Transverse colon (tissue), 4 donors: ENCODE measurements around the gene FSD1. TPM values are rescaled to one million over a fixed set of nuclear protein-coding genes. Genes with fewer than 3 reads are reported as not detected.
"Not testable (repeated sequence)": the region's sequence is repeated elsewhere in the genome, so short reads cannot be mapped to it uniquely, and the experiment has no call there.

Experiments used
- DNase-seq: peaks from one replicate; pipeline ENCODE4 v3.0.0-alpha.2; 2019
- H3K27ac ChIP-seq, 4 donors: fragments of 200-600 bp; sonication (generic); 2 replicates each; pipeline ENCODE4 v1.5.1; 2016 to 2018; ENCODE audit warnings: inconsistent platforms in 4 of 4
- H3K27me3 ChIP-seq: fragments of 200-600 bp; sonication (generic); 2 replicates; pipeline ENCODE4 v1.5.1; 2017; ENCODE audit warnings: inconsistent platforms
- H3K36me3 ChIP-seq, 4 donors: fragments of 200-600 bp; sonication (generic); 2 replicates each; pipeline ENCODE4 v1.5.1; 2017 to 2019; ENCODE audit warnings: inconsistent platforms in 4 of 4
- H3K4me1 ChIP-seq, 4 donors: fragments of 200-600 bp; sonication (generic); 2 replicates each; pipeline ENCODE4 v1.5.1; 2017 to 2020; ENCODE audit warnings: inconsistent platforms in 4 of 4
- H3K4me3 ChIP-seq, 4 donors: fragments of 200-600 bp; sonication (generic); 1 replicate in 1 of 4; 2 replicates in 3 of 4; pipeline versions ENCODE4 v1.5.1 to v1.6.1; 2017 to 2019; ENCODE audit warnings: inconsistent platforms in 4 of 4
- H3K9me3 ChIP-seq, 2 donors: fragments of 200-600 bp; sonication (generic); 2 replicates each; pipeline ENCODE4 v1.5.1; 2017 to 2019; ENCODE audit warnings: inconsistent platforms in 2 of 2
- EP300 ChIP-seq: sonication (generic); formaldehyde crosslinking; IDR thresholded peaks from one replicate; pipeline ENCODE4 v1.6.1; 2017; ENCODE audit warnings: antibody characterized with exemption, low read depth
- POLR2A ChIP-seq: fragments of 450-650 bp; IDR thresholded peaks from one replicate; pipeline ENCODE4 v1.6.1; 2016; ENCODE audit warnings: antibody characterized with exemption, mild to moderate bottlenecking, moderate library complexity
- POLR2AphosphoS5 ChIP-seq, 3 donors: sonication (generic); formaldehyde crosslinking; IDR thresholded peaks; one replicate each; pipeline ENCODE4 v1.6.1; 2016; ENCODE audit warnings: antibody characterized with exemption in 3 of 3
- WGBS, 2 donors: methylation state at CpG; one replicate each; pipeline ENCODE4 v1.1.5; 2018; ENCODE audit warnings: low coverage in 1 of 2; 5-methylcytosine and 5-hydroxymethylcytosine counted together
- in situ Hi-C, 4 donors: fragments of 200-750 bp; cut with MboI; loops; one replicate each; pipeline versions ENCODE4 v1.15.0 to v1.15.1; 2017; ENCODE audit warnings: low sequenced_read_pairs in 3 of 4, low pct_ligation_motif_present in 1 of 4, low pct_unique_long_range_greater_than_20kb in 1 of 4
- intact Hi-C: fragments of 100-400 bp; cut with DNase I; formaldehyde crosslinking; loops from one replicate; pipeline ENCODE4 v1.15.1; 2023; ENCODE audit warnings: low total_unique reads
- total RNA-seq, 4 donors: library from RNA; depleted of rRNA; stranded (reverse); fragments of >200 nt; gene quantifications; one replicate each; pipeline ENCODE4 v1.1.0, GENCODE V29; 2016
- TF ChIP-seq, protein P1 (sequence below), 5 experiments: fragments of 200-600 bp in 3 of 5; fragments of 450-650 bp in 2 of 5; sonication (generic) in 3 of 5; IDR thresholded peaks; 1 replicate in 2 of 5; 2 replicates in 3 of 5; pipeline ENCODE4 v1.5.1; 2016 to 2017; ENCODE audit warnings: antibody characterized with exemption in 5 of 5, inconsistent platforms in 3 of 5, mild to moderate bottlenecking in 2 of 5, moderate library complexity in 1 of 5

Gene FSD1
- total RNA-seq, 4 donors from 2014 or later: 0.68 to 2.9 (median 1.5) TPM; not detected in 1

DNA sequence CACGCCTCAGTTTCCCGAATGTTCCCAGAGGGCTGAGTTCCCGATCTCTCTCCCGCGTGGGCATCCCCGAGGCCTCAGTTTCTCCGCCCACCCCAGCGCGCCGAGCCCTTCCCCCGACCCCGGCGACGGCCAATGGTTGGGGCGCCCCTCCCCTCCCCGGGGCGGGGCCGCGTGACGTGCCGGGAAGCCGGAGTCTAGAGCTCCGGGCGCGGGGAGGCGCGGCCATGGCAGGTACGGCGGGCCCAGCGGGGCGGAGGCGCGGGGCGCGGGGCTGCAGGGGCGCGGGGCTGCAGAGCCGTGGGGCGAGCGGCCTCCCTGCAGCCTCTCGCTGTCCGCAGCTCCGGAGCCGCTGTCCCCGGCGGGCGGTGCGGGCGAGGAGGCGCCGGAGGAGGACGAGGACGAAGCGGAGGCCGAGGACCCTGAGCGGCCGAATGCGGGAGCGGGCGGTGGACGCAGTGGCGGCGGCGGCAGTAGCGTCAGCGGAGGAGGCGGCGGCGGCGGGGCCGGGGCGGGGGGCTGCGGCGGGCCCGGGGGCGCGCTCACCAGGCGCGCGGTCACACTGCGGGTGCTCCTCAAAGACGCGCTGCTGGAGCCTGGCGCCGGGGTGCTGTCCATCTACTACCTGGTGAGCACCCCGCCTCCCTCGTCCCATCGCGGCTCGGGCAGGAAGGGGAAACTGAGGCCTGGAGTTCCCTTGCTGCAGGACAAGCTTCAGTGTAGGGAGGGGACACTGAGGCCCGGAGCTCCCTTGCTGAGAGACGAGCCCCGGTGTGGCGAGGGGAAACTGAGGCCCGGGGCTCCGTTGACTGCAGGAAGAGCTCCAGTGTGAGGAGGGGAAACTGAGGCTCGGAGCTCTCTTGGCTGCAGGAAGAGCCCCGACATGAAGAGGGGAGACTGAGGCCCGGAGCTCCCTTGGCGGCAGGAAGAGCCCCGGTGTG lies 39.2 kb downstream of the FSD1 start, which contains the start of gene MPND:
TSS of gene MPND (plus strand) at position 193 of the 938 bp plus-strand sequence. CDS start at position 225, 32 bp downstream.
- no peaks in the 10 kb centered on the region for H3K9me3 ChIP-seq
- H3K36me3 ChIP-seq: no peaks in the 10 kb centered on the region
- H3K4me1 ChIP-seq: peaks cover 14 to 43% (median 26%) of the 10 kb centered on the region in 4 donors
- peak within 1 kb of the TSS; percentile 96 to 99 (median 98) for H3K27ac ChIP-seq
- H3K4me3 ChIP-seq: peak within 1 kb of the TSS; percentile 61 to 91 (median 84)
- DNase-seq: peak; percentile 95
- intact Hi-C loops: no loop called here
- peak; percentile 74 to 83 (median 77) for TF ChIP-seq POLR2AphosphoS5 (IDR thresholded peaks at IDR 0.05)
- TF ChIP-seq, protein P1, sequence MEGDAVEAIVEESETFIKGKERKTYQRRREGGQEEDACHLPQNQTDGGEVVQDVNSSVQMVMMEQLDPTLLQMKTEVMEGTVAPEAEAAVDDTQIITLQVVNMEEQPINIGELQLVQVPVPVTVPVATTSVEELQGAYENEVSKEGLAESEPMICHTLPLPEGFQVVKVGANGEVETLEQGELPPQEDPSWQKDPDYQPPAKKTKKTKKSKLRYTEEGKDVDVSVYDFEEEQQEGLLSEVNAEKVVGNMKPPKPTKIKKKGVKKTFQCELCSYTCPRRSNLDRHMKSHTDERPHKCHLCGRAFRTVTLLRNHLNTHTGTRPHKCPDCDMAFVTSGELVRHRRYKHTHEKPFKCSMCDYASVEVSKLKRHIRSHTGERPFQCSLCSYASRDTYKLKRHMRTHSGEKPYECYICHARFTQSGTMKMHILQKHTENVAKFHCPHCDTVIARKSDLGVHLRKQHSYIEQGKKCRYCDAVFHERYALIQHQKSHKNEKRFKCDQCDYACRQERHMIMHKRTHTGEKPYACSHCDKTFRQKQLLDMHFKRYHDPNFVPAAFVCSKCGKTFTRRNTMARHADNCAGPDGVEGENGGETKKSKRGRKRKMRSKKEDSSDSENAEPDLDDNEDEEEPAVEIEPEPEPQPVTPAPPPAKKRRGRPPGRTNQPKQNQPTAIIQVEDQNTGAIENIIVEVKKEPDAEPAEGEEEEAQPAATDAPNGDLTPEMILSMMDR (IDR thresholded peaks at IDR 0.05): peak in 1 of 5 experiments; percentile 27
- no peak for TF ChIP-seq POLR2A
- in situ Hi-C loops: no loop called here
- 7 to 30% methylated on average over 3 to 23 of the region's 101 CpGs for WGBS, 2 donors
- no peaks in the 10 kb centered on the region for H3K27me3 ChIP-seq

DNA sequence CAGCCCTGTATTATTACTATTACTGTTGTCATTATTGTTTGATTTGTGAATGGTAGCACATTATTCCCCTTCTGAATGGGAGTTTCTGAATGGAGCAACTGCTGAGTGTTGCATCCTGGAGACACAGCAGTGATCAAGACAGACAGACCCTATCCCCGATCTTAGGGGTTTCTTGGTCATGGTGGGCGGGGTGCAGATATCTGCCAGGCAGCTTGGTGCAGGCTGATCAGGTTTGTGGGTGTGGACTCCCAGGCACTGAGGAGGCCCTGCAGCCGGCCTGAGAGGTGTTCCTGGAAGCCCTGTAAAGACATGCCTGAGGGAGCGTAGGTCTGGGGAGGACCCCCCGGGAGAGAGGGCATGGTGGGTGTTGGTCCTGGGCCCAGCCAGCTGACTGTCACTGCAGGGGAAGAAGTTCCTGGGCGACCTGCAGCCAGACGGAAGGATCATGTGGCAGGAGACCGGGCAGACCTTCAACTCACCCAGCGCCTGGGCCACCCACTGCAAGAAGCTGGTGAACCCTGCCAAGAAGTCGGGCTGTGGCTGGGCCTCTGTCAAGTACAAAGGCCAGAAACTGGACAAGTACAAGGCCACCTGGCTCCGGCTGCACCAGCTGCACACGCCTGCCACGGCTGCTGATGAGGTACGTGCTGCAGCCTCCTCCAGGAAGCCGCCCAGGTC lies 41.1 kb downstream of the FSD1 start:
- TF ChIP-seq EP300 (no peak), POLR2AphosphoS5 (IDR thresholded peaks at IDR 0.05) (no peak), POLR2A (no peak)
- TF ChIP-seq, protein P1 (IDR thresholded peaks at IDR 0.05): no peak
- Histone ChIP-seq H3K27ac (no peak overlapping the region), H3K36me3 (no peaks in the 10 kb centered on the region), H3K9me3 (no peaks in the 10 kb centered on the region), H3K27me3 (no peaks in the 10 kb centered on the region), H3K4me3 (no peak overlapping the region), H3K4me1 (peaks cover 9 to 27% (median 16%) of the 10 kb centered on the region in 4 donors)
- in situ Hi-C loops: no loop called here
- 83% methylated on average over 15 of the region's 15 CpGs; no CpG with 5 or more reads in 1 of the 2 donors for WGBS, 2 donors
- DNase-seq: no peak
- intact Hi-C loops: no loop called here

DNA sequence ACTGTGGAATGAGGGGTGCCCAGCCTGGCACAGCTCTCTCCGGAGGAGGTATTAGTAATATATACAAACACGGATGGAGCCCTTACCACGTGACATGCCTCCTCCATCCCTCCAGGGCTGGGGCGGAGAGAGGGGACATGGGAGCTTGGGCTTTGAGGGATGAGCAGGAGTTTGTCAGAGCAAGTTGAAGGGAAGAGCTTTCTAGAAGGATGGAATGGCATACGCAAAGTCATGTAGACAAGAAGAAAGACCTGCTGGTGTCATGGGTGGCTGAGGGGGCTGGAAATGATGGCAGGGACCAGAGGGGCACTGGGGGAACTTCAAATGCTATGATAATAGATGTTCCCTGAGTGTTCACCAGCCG lies 41.6 kb downstream of the FSD1 start:
- DNase-seq: no peak
- no peaks in the 10 kb centered on the region for H3K36me3 ChIP-seq
- H3K9me3 ChIP-seq: no peaks in the 10 kb centered on the region
- no peak overlapping the region for H3K4me3 ChIP-seq
- H3K27me3 ChIP-seq: no peaks in the 10 kb centered on the region
- WGBS, 2 donors: 96 to 100% methylated on average over 2 to 6 of the region's 6 CpGs
- H3K27ac ChIP-seq: no peak overlapping the region
- TF ChIP-seq POLR2AphosphoS5 (IDR thresholded peaks at IDR 0.05) (no peak), EP300 (no peak), POLR2A (no peak)
- TF ChIP-seq, protein P1 (IDR thresholded peaks at IDR 0.05): no peak
- intact Hi-C loops (no loop called here), in situ Hi-C loops (no loop called here)
- peaks cover 4 to 22% (median 14%) of the 10 kb centered on the region in 4 donors for H3K4me1 ChIP-seq

DNA sequence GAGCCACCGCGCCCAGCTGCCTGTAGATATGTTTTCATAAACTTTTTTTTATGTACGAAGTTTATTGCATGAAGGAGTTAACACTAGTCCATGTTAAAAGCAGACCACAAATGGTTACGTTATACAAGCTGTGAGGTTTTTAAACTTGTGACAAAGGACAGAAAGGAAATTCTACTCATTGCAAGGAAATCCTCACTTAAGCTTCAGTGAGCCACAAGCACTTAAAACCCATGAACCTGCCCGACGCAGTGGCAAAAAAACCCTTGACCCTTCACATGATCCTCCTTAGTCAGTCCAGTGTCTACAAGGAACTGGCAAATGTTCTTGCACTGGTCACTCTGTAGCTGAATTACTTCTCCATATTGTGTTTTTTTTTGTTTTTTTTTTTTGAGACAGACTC lies 43.1 kb downstream of the FSD1 start:
- Histone ChIP-seq H3K36me3 (no peaks in the 10 kb centered on the region), H3K27me3 (no peaks in the 10 kb centered on the region), H3K4me3 (no peak overlapping the region), H3K4me1 (peaks cover 4 to 9% (median 8%) of the 10 kb centered on the region in 4 donors), H3K27ac (no peak overlapping the region), H3K9me3 (no peaks in the 10 kb centered on the region)
- intact Hi-C loops (no loop called here), in situ Hi-C loops (no loop called here)
- WGBS, 2 donors: 63 to 70% methylated on average over 6 of the region's 6 CpGs
- no peak for DNase-seq
- TF ChIP-seq, protein P1 (IDR thresholded peaks at IDR 0.05): no peak
- TF ChIP-seq POLR2AphosphoS5 (IDR thresholded peaks at IDR 0.05): no peak
- no peak for TF ChIP-seq POLR2A
- no peak for TF ChIP-seq EP300

DNA sequence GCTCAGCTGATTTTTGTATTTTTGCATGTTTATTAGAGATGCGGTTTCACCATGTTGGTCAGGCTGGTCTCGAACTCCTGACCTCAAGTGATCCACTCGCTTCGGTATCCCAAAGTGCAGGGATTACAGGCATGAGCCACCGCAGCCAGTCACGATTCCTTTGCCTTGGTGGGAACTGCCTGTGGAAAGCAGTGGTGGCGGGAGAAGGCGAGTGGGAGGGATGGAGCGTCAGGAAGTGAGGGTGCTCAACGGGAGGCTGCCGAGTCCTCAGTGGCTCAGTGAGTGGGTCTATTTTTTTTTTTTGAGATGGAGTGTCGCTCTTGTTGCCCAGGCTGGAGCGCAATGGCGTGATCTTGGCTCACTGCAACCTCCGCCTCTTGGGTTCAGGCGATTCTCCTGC lies 44.8 kb downstream of the FSD1 start:
- H3K27me3 ChIP-seq, H3K4me3 ChIP-seq, in situ Hi-C loops, H3K27ac ChIP-seq, intact Hi-C loops, H3K4me1 ChIP-seq, H3K9me3 ChIP-seq, H3K36me3 ChIP-seq, DNase-seq: not testable (repeated sequence)
- WGBS, 2 donors: 95% methylated on average over 16 of the region's 16 CpGs; no CpG with 5 or more reads in 1 of the 2 donors
